GM13976 (cell line): ENCODE data around the gene EEF2K.

Experiments used
- DNase-seq: peaks from one replicate; pipeline ENCODE4 v3.0.0; 2012; ENCODE audit warnings: low spot score
- in situ Hi-C: fragments of 300-500 bp; cut with MboI; formaldehyde crosslinking; loops from one replicate; pipeline ENCODE4 v1.12.0; 2022; ENCODE audit warnings: low sequenced_read_pairs, mixed read lengths, inconsistent platforms; ENCODE audit not compliant: unreplicated experiment
- TF ChIP-seq, protein P1 (sequence below): IDR thresholded peaks from 2 replicates; pipeline ENCODE4 v1.5.1; 2012; ENCODE audit warnings: borderline replicate concordance, mild to moderate bottlenecking; ENCODE audit not compliant: insufficient read depth; ENCODE audit errors: extremely low read depth, missing control alignments, control extremely low read depth

EEF2K gene

DNA sequence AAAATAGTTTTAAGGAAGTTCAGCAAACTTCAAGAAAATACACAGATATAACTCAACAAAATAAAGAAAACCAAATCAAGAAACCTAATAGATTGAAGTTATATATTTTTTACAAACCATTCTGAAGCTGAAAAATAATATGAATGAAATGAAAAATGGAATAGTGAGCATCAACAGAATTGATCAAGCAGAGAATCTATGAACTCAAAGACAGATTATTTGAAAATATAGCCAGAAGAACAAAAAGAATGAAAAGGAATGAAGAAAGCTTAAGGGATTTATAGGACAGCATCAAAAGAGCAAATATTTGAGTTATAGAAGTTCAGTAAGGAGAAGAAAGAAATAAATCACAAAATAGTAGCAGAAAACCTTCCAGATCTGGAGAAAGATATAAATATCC, 130.5 kb downstream of the EEF2K start:
- in situ Hi-C loops = loop anchor here (10.0 to 25.0 kb wide), 2 partner anchors 88 to 1149 kb away; no protein-coding TSS in a partner anchor
- TF ChIP-seq, protein P1, sequence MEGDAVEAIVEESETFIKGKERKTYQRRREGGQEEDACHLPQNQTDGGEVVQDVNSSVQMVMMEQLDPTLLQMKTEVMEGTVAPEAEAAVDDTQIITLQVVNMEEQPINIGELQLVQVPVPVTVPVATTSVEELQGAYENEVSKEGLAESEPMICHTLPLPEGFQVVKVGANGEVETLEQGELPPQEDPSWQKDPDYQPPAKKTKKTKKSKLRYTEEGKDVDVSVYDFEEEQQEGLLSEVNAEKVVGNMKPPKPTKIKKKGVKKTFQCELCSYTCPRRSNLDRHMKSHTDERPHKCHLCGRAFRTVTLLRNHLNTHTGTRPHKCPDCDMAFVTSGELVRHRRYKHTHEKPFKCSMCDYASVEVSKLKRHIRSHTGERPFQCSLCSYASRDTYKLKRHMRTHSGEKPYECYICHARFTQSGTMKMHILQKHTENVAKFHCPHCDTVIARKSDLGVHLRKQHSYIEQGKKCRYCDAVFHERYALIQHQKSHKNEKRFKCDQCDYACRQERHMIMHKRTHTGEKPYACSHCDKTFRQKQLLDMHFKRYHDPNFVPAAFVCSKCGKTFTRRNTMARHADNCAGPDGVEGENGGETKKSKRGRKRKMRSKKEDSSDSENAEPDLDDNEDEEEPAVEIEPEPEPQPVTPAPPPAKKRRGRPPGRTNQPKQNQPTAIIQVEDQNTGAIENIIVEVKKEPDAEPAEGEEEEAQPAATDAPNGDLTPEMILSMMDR = no peak
- no peak for DNase-seq

DNA sequence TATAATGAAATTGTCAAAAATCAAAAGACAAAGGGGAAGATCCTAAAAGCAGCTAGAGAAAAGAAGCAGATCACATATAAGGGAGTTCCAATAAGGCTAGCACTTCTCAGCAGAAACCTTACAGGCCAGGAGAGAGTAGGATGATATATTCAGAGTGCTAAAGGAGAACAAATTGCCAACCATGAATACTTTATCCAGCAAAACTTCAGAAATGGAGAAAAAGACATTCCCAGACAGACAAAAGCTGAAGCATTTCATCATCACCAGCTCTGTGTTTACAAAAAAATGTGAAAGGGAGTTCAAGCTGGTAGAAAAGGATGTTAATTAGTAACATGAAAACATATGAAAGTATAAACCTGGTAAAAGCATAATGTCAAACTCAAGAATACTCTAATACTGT, 131.0 kb downstream of the EEF2K start:
- in situ Hi-C loops = loop anchor here (10.0 to 25.0 kb wide), 2 partner anchors 88 to 1150 kb away; no protein-coding TSS in a partner anchor
- no peak for DNase-seq
- TF ChIP-seq, protein P1 = no peak

DNA sequence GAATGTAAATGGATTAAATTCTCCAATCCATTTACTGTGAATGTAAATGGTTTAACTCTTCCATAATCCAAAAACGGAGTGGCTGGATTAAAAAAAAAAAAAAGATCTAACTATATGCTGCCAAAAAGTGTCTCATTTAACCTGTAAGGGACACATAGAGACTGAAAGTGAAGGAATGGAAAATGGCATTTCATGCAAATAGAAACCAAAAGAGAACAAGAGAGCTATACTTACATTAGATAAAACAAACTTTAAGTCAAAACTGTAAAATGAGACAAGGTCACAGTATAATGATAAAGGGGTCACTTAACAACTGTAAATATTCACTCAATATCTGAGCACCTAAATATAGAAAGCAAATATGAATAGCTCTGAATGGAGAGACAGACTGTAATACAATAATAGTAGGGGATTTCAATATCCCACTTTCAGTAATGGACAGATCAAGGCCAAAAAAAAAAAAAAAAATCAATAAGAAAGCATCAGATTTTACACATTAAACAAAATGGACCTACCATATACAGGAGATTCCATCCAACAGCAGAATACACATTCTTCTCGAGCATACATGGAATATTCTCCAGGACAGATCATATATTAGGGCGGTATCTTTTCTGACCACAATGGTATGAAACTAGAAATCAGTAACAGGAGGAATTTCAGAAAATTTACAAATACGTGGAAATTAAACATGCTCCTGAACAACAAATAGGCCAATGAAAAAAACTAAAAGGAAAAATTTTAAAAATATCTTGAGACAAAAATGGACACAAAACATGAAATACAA, 132.0 kb downstream of the EEF2K start:
- in situ Hi-C loops = loop anchor here (10.0 to 25.0 kb wide), 2 partner anchors 87 to 1151 kb away; no protein-coding TSS in a partner anchor
- TF ChIP-seq, protein P1 = no peak
- no peak for DNase-seq
